HG03378 (cell line): ENCODE results near the gene PTPRM.

Experiments
- ATAC-seq: cut with Tn5 transposase; IDR thresholded peaks from one replicate; pipeline ENCODE4 v1.9.1; 2021; ENCODE audit warnings: mild to moderate bottlenecking, moderate library complexity; ENCODE audit not compliant: unreplicated experiment

PTPRM gene

GRCh38 chr18:8296886-8297616, 729.9 kb downstream of the PTPRM start:
- no peak for ATAC-seq

GRCh38 chr18:8298186-8298585, 731.1 kb downstream of the PTPRM start:
- no peak for ATAC-seq

- ATAC-seq: no peak
These were observed 732.2 kb downstream of the PTPRM start for GRCh38 chr18:8299054-8299980.

DNA sequence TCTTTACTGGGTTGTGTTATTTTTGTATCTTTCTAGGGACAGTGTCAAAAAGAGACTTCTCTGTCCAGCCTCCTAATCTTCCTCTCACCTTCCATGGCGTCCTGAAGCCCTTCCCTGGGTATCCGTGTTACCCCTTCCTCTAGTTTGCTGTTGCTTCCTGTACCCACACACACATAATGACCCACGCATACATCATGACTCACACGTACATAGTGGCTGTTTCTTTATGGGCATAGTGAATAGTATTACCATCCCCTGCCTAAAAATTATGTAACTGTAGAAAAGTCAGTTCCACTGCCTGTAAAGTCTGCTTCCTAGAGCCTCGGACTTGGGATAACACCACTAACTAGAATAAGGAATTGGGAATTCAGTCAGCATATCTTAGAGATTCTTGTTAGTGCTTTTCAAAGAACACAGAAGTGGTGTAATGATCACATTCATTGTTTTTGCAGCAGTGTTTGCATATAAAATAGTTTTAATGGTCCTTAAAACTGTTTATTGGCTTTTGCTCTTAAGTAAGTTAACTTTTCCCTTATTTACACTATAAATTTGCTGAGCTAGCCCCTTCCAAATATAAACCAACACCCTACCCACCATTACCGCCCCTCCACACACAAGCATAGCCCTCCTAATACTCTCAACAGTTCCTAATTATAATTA, 733.8 kb downstream of the PTPRM start:
- ATAC-seq: no peak

GRCh38 chr18:8301427-8302172, 734.5 kb downstream of the PTPRM start:
- ATAC-seq: no peak

DNA sequence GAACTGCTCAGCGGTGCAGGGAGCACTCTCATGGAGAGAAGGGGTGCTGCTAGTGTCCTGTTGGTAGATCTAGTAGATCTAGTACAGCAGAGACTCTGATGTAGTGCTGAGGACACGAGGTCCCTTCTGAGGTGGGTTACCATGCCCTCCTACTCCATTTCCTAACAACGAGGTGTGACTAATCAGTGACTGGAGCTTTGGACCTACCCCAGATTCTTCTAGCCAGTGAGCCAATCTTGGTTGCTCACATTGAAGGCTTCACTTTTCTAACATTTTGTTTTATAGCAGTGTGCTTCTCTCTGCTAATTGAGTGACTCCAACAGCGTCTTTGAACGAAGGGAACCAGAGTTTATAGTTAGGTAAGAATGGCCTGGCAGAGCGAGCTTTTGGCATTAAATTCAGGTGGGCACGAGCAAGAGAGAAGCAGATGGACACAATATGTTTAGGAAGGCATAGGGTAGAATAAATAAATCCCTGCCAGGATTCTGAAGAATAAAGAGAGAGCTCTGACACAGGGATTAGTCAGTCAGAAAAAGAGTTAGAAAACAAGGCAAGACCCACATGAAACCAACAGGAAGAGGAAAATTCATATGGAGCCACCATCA, 736.1 kb downstream of the PTPRM start:
- no peak for ATAC-seq

DNA sequence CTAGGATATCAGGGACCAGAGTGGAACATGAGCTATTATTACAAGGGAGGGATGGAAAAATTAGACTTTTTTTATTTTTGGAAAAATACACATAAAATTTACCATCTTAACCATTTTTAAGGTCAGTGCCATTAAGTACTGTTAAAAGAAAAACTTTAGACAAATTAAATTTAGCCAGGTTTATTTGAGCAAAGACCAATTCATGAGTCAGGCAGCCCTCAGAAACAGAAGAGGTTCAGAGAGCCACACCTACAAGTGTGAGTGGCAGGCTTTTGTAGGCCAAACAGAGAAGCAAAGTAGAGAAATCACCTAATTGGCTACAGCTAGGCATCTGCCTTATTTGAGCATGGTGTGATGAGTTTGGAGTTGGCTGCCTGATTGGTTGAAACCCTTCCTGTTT, 740.8 kb downstream of the PTPRM start:
- no peak for ATAC-seq

GRCh38 chr18:8313043-8313442, 745.9 kb downstream of the PTPRM start:
- no peak for ATAC-seq

DNA sequence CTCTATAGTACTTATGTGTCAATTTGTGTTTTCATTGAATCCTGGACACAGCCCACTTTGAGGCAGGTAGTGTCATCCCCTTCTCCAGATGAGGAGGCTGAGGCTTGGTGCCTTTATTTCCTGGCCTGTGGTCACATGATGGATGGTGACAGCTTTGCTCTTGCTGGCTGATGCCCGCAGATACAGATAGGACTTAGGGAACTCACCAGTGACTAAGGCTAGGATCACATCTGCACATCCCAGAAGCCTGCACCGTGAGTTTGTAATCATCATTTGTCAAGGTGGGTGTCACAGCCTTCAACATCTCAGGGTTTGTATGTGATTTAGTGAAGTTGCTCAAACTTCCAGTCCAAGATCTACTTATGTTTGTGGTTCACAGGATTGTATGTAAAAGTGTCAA, 747.0 kb downstream of the PTPRM start:
- no peak for ATAC-seq

DNA sequence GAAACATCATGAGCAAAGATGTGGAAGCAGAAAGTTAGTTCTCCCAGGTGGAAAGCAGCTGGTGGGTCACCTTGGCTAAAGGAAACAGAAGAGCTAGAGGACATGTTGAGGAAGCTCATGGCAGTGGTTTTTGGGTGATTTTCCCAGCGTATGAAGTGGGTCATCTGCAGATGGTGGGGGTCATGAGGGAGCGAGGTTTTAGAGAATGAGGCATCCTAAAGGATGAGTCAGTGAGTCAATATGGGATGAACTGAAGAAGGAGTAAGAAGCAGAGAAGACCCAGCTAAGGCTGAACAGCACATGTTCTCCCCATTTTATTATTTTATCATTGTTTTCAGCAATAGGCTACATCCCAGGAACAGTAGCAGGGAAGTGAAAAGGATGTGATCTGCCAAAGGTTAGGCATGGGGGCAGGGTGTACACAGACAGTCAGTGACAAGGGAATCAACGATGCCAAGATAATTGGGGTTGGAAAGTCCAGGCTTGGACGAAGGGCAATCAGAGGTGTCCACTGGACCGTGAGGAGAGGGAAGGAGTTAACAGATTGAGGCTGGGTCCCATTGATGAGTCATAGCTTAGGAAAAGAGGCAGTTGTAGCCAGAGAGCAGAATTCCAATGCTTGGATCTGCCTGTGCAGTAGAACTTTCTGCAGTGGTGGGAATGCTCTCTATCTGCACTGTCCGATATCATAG, 752.8 kb downstream of the PTPRM start:
- no peak for ATAC-seq

DNA sequence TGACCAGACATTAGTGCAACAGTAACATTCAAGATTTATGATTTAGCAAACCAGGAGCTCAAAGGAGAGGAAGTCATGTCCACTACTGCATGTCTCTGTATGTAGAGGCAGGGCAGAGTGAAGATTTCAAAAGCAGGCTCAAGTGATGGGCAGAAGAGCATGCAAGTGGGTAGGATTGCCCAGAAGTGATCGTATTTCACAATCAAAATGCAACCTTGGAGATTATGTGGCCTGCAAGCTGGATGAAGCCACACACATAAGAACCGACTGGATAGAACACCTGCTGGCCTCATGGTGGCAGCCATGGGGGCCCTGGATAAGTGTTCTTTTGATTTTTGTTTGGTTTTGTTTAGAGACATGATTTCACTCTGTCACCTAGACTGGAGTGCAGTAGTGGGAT, 755.4 kb downstream of the PTPRM start:
- ATAC-seq: no peak

DNA sequence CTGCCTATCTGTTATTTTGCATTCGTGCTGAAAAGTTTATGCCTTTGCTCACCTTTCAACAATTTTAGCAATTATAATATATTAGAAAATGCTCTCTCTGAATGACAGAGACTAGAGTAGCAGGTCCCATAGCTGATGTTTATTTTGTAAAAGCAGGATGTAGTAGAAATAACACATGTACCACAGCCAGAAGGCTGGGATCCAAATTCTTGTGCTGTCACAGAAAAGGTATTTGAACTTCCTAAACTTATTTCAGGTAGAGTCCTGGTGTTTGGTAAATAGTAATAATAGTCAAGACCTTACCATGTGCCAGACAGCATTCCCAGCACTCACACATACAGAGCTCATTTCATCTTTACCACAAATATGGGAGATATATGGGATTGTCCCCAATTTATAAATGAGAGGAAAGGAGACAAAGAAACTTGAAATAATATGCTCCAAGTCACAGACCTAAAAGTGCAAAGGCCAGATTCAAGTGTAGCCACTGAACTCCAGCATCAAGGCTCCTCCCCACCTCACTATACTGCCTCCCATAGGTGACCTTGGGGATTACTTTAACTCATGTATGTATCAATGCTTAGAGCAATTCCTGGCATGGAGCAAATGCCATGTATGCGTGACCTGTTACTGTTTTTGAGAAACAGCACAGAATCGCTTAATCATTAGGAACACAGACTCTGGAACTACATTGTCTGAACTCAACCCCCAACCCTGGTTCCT, 757.4 kb downstream of the PTPRM start:
- no peak for ATAC-seq

DNA sequence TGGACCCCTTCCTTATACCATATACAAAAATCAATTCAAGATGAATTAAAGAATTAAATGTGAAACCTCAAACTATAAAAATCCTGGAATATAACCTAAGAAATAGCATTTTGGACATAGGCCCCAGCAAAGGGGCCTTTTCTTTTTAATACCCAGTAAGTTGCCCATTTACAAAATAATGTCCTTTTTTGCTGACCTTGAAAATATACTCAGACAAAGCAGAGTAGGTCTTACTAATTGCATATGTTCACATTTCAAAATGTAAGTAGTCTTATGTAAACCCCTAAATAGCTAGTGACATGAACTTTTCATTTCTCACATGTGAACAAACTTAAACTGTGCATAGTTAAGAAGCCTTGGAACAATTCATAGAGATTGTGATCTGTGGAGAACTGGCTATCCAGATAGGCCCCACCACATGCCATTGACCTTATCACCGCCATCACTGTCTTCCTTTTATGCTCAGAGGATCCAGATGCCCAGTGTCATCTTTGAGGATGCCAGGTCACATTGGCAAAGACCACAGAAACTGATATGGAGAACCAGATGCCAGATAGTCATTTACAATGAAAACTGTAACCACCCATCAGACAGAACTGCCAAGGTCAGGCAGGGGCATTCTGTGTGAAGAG, 759.8 kb downstream of the PTPRM start:
- no peak for ATAC-seq

DNA sequence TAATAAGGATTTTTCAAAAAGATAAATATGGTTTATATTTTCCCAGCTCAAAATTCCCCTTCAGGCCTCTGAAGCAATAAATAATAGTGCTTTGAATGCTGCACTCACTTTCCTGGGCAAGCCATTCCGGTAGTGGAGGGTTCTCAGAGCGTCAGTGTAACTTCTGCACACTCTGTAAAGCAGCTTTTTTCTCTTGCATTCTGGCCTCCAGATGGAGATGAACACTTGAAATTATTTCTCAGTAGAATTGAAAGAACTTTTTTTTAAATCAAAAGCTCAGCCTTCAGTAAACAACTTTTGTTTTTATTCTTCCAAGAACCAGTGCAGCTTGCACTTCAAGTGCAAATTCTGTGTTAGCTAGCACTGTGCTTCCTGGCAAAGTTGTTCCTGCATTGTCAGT, 761.0 kb downstream of the PTPRM start:
- ATAC-seq: no peak

DNA sequence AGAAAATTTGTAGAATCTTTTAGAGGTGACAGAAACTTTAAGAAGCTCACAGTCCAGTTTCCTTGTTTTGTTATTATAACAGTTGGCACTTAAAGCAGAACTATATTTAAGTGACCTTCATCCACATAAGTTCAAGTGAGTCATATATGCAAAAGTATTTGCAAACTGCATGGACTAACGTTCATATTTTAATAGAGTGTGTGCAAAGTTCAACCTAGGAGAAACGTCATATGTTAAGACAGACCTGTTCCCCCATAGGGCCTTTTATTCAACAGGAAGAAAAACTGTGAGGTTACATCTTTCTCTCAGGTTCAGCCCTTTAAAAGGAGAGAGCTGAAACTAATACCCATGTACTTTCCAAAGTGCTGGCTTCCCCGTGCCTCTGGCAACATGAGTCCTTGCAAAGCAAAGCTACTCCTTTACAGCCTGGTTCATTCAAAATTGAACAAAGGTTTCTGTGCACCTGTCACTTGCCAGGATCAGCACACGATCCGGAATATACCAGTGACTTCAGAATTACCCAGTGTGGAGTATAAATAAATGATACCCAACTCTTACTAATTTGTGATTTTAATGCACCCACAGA, 762.2 kb downstream of the PTPRM start:
- no peak for ATAC-seq

- no peak for ATAC-seq
These were observed 763.5 kb downstream of the PTPRM start for GRCh38 chr18:8330575-8330974.

DNA sequence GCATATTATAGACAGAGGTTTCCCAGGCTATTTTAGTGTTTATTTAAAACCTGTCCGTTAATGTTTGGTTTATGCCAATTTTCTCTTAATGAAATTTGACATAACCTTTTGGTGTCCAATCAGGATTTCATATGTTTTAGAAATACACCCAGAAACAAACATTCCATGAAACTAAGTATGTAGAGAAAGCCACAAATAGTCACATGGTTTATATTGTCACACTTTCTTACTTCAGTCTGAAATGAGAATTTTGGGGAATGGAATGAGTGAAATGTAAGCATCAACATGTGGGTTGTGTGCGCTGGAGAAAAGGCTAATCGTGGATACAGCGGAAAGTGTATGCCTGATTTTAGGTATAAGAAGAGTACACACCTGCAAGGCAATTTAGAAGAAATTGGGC, 765.2 kb downstream of the PTPRM start:
- ATAC-seq: no peak

DNA sequence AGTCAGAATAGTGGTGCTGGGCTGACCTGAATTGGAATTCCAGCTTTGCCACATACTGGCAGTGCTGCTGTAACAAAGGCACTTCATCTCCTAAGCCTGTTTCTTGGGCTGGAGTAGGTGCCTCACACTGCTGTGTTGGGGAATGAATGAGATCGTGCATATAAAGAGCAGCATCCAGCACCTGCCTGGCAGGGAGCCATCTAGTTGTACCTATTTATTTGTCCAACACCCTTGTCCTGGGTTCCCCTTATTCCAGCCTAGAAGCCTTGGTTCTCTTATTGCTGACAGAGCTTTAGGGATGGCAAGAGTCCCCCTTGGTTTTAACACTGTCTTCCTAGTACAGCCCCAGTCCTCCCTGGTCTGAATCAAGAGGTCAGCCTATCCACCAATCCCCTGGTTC, 766.8 kb downstream of the PTPRM start:
- ATAC-seq: no peak
